HK-2 (cell line): Measurements from ENCODE around the gene TLK1.
"Not testable (repeated sequence)": the region's sequence is repeated elsewhere in the genome, so short reads cannot be mapped to it uniquely, and the experiment has no call there.

Source experiments
- DNase-seq: peaks from one replicate; pipeline ENCODE4 v3.0.0-alpha.2; 2018; ENCODE audit not compliant: unreplicated experiment

Gene TLK1

GRCh38 chr2:171084128-171084527 lies 76.6 kb downstream of the TLK1 start:
- no peak for DNase-seq

- no peak for DNase-seq
These were observed 77.2 kb downstream of the TLK1 start for GRCh38 chr2:171083451-171083850.

- no peak for DNase-seq
These were observed 79.0 kb downstream of the TLK1 start for GRCh38 chr2:171081649-171082111.

DNA sequence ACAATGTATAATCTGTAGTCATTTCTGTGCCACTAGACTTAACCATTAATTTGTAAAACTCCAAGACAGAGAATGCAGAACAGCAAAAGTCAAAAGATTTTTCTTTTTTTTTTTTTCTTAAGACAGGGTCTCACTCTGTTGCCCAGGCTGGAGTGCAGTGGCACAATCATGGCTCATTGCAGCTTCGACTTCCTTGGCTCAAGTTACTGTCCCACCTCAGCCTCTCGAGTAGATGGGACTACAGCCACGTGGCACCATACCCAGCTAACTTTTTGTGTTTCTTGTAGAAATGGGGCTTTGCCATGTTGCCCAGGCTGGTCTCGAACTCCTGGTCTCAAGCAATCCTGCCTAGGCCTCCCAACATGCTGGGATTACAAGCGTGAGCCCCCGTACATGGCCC lies 80.1 kb downstream of the TLK1 start:
- DNase-seq = no peak

DNA sequence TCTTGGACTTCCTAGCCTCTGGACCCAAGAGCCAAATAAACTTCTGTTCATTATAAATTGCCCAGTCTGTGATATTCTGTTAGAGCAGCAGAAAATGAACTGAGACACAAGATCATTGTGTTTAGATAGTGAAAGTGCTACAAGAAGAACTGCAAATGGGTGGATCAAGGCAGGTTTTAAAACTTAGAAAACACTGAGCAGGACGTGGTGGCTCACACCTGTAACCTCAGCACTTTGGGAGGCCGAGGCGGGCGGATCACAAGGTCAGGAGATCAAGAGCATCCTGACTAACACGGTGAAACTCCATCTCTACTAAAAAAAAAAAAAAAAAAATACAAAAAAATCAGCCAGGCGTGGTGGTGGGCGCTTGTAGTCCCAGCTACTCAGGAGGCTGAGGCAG lies 84.3 kb downstream of the TLK1 start:
- DNase-seq = not testable (repeated sequence)

DNA sequence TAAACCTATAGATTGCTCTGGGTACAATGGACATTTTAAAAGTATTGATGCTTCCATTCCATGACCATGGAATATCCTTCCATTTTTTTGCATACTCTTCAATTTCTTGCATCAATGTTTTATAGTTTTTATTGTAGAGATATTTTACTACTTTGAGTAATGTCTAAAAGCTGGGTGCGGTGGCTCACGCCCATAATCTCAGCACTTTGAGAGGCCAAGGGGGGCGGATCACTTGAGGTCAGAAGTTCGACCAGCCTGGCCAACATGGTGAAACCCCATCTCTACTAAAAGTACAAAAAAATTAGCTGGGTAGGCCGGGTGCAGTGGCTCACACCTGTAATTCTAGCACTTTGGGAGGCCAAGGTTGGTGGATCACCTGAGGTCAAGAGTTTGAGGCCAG lies 88.5 kb downstream of the TLK1 start:
- no peak for DNase-seq

GRCh38 chr2:171069286-171069956 lies 91.3 kb downstream of the TLK1 start:
- DNase-seq = no peak

- no peak for DNase-seq
These were observed 94.6 kb downstream of the TLK1 start for GRCh38 chr2:171066110-171066509.

- DNase-seq = no peak
These were observed 103.1 kb downstream of the TLK1 start for GRCh38 chr2:171057575-171057974.

DNA sequence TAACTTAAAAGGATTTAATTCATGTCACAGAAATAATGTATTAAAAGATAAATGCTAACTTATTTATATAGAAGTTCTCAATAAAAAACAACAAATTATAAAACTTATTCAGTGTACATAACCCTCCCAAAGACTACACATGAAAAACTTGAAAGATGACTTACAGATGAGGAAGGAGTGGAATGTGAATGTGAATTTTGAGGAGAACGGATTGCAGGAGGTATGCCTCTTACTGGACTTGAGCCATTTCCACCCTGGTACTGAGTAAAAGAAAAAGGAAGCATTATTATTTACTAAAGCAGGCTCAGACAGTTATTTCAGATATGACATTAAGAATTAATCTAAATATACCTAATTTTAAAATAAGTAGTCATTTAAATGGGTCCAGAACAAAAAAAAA lies 104.4 kb downstream of the TLK1 start:
- no peak for DNase-seq

DNA sequence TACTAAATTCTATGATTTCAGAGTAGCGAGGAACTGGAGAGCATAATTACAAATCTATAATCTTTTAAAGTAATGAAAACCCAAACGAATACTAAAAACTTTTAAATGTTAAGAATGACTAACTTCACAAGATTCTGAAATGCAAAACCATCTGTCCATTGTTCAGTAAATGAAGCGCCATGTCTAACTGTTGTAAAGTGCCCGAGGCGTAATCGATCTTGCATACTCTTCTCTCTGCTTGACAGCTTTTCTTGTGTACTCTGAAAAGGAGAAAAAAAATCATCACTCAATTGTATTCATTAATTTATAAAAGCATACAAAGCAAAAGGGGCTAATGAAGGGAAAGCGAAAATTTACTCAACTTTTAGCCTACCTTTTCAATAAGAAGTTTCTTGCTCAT lies 111.0 kb downstream of the TLK1 start:
- DNase-seq = no peak

DNA sequence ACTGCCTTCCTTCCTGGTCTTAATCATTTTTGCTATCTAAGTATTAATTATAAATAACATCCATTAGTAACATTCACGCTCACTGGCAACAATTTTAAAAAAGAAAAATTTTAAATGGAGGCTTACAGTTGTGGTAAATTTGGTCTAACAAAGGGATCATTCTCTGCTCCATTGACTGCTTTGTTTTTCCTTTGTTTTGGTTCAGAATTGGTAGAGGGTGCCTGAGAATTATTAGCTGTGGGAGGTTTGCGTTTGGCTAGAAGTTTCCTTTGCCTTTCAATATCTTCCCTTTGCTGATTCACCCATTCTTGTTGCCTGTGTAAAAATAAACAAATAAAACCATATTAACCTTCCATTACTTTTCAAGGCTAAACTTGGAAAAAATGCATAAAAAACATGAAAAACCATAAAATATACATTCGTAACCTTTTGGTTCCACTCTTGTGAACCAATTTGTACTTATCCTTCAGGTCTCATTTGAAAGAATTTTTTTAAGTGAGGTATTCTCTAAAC lies 114.6 kb downstream of the TLK1 start:
- no peak for DNase-seq

GRCh38 chr2:171044416-171044815 lies 116.3 kb downstream of the TLK1 start:
- no peak for DNase-seq

GRCh38 chr2:171042253-171042969 lies 118.3 kb downstream of the TLK1 start:
- DNase-seq = no peak

GRCh38 chr2:171036532-171036931 lies 124.2 kb downstream of the TLK1 start:
- no peak for DNase-seq

DNA sequence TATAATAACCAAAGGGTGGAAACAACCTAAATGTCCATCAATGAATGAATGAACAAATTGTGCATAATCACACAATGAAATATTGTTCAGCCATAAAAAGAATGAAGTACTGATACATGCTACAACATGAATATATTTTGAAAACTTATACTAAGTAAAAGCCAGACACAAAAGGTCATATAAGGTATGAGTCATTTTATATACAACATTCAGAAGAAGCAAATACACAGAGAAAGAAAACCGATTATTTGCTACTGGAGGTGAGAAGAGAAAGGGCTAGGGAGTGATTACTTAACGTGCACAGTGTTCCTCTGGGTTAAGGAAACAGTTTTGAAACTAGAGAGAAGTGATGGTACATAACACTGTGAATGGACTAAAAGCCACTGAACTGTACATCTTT lies 126.4 kb downstream of the TLK1 start:
- no peak for DNase-seq

DNA sequence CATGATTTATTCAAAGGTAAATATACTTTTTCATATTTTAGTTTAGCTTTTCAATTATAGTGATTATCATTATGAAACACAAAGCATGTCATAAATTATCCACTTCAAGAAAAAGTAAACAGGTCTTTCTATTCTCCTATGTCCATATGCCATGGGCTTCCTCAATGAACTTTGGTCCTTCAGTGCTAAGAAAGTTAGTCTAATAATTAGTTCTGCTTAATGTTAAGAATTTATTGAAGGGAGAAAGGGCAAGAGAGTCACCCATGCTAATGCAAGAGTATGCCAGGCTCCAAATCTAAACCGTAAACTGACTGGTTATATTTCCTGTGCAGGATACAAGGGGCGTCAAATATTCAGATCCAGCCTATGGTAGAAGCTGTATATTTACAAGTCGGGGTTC lies 135.5 kb downstream of the TLK1 start:
- no peak for DNase-seq

DNA sequence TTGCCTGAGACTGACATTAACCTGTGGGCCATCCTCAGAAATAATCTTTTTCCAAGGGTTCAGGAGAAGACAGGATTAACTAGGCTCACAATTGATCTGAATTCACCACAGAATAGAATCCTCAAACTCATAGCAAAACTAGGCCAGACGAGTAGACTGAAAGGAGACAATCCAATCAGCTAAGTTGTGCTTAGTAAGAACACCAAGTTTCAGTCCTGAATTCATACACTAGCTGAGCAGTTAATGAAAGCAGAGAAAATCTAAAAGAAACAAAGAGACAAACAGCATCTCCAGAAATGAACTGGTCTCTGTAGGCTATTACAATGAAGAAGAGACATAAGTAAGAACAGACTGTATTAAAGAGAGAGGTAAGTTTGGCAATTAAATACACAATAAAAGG lies 142.2 kb downstream of the TLK1 start:
- DNase-seq = no peak

DNA sequence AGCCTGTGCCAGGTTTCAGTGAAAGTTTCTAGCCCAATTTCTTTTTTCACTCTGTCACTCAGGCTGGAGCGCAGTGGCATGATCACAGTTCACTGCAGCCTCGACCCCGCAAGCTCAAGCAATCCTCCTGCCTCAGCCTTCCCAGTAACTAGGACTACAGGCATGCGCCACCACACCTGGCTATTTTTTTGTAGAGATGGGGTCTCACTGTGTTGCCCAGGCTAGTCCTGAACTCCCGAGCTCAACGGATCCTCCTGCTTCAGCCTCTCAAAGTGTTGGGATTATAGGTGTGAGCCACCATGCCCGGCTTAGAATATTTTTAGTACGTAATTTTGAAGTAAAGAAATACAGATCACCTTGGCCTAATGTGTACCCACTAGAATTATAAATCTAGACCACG lies 144.6 kb downstream of the TLK1 start:
- DNase-seq = no peak

DNA sequence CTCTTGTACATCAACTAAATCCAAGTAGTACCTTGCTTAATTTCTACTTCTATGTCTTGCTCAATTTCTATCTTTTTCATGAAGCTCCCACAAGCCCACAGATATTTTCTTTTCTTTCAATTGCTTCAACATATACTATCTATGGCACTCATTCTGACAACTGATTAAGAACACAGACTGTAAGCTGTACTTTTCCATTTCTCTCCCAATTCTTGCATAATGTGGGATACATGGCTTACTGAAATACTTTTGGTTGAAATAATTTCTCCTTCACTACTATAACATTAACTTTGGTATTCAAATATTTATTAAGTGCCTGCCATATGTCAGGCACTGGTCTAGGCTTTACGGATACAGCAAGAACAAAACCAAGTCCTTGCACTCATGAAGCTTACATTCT lies 146.8 kb downstream of the TLK1 start:
- DNase-seq = no peak

GRCh38 chr2:171009386-171009785 lies 151.3 kb downstream of the TLK1 start:
- no peak for DNase-seq

GRCh38 chr2:171008550-171009205 lies 152.0 kb downstream of the TLK1 start:
- DNase-seq = no peak

GRCh38 chr2:171004833-171005232 lies 155.9 kb downstream of the TLK1 start:
- DNase-seq = no peak
